SJCRH30 (cell line): ENCODE results near the gene GJA8. TPM values are rescaled to one million over a fixed set of nuclear protein-coding genes. Genes with fewer than 3 reads are reported as not detected.

ENCODE experiments used
- total RNA-seq: library from RNA; depleted of rRNA; stranded (reverse); fragments of >200 nt; shearing (Covaris generic); gene quantifications from 2 replicates; pipeline ENCODE4 v1.2.3, GENCODE V29; 2014; rRNA removed

GJA8 gene
- total RNA-seq, 1 experiment from 2014 or later: not detected

Other genes with a start within 250 kb of the GJA8 start
- 1.6 and 1.8 TPM in 2 replicates for gene ACP6, start 232.3 kb upstream of the GJA8 start, total RNA-seq
- gene GJA5, start 142.2 kb upstream of the GJA8 start, total RNA-seq: not detected in 2 replicates
- gene GPR89B, start 25.6 kb downstream of the GJA8 start, total RNA-seq: 28.3 and 29.7 TPM in 2 replicates
- gene NBPF11, start 249.5 kb downstream of the GJA8 start, total RNA-seq: 4.7 and 5.7 TPM in 2 replicates